ENCODE results near the gene CAPZA1.

DNA sequence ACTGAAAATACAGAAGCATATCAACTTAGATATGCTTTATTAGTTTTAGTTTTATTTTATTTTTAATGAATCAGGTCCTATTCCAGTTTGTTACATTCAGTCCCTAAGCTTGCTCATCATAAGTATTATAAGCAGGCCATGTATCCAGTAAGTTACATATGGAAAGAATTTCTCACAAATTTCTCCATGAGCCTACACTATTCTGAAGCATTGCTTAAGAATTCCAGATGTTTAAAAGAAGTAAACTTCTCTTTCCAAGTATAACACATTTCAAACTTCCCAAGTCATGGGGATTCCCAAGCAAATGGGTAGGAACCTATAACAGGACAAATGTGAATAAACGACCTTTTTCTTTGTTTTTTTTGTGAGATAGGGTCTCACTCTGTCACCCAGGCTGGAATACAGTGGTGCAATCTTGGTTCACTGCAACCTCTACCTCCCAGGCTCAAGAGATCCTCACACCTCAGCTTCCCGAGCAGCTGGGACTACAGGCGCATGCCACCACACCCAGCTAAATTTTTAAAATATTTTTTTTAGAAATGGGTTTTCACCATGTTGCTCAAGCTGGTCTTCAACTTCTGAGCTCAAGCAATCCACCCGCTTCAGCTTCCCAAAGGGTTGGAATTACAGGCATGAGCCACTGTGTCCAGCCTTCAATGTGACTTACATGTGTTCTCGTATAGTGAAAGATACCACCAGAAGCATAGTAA, 39.7 kb upstream of the CAPZA1 start:
- TF ChIP-seq, protein P1, sequence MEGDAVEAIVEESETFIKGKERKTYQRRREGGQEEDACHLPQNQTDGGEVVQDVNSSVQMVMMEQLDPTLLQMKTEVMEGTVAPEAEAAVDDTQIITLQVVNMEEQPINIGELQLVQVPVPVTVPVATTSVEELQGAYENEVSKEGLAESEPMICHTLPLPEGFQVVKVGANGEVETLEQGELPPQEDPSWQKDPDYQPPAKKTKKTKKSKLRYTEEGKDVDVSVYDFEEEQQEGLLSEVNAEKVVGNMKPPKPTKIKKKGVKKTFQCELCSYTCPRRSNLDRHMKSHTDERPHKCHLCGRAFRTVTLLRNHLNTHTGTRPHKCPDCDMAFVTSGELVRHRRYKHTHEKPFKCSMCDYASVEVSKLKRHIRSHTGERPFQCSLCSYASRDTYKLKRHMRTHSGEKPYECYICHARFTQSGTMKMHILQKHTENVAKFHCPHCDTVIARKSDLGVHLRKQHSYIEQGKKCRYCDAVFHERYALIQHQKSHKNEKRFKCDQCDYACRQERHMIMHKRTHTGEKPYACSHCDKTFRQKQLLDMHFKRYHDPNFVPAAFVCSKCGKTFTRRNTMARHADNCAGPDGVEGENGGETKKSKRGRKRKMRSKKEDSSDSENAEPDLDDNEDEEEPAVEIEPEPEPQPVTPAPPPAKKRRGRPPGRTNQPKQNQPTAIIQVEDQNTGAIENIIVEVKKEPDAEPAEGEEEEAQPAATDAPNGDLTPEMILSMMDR (IDR thresholded peaks at IDR 0.05; ENCODE audit: low read depth, low read length) = no peak
- TF ChIP-seq, protein P2, sequence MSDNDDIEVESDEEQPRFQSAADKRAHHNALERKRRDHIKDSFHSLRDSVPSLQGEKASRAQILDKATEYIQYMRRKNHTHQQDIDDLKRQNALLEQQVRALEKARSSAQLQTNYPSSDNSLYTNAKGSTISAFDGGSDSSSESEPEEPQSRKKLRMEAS (IDR thresholded peaks at IDR 0.05; ENCODE audit: low read depth, low read length) = no peak
